ENCODE results near the gene MAP4K1. TPM values are rescaled to one million over a fixed set of nuclear protein-coding genes. Genes with fewer than 3 reads are reported as not detected.

The MAP4K1 gene
- polyA plus RNA-seq, 2 of the 4 experiments (the other 2 are of a cell fraction) = 1.2 to 2.6 TPM

DNA sequence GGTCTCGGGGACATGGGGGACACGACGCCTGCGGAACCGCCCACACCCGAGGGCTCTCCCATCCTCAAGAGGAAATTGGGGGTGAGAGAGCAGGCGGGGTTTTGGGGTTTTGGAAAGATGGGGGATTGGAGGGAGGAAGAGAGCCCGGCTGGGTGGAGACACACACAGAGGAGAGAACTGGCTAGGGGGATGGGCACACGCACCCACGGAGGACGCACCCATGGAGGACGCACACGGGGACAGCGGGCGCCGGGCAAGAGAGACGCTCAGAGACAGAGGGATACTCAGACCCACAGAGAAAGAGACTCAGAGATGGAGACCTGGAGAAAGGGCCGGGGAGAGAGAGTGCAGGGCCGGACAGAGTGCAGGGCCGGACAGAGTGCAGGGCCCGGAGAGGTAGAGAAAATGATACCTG is 52.1 kb downstream of the MAP4K1 start:
- no peak for TF ChIP-seq NR3C1 (IDR thresholded peaks at IDR 0.05)
- TF ChIP-seq HMGXB4 (CRISPR knock-in tag; IDR thresholded peaks at IDR 0.05; ENCODE audit: borderline replicate concordance) = no peak
- no peak for TF ChIP-seq RAD21 (conservative IDR thresholded peaks at IDR 0.05 in 1 of 2, IDR thresholded peaks at IDR 0.05 in 1 of 2)
- no peak for TF ChIP-seq NFE2L2 (conservative IDR thresholded peaks at IDR 0.05; ENCODE audit: low read length)
- no peak for TF ChIP-seq CBX8 (IDR thresholded peaks at IDR 0.05)
- TF ChIP-seq BHLHE40 (IDR thresholded peaks at IDR 0.05; ENCODE audit: low read depth, low read length) = no peak
- TF ChIP-seq CHD4 (IDR thresholded peaks at IDR 0.05; ENCODE audit: borderline replicate concordance) = no peak
- no peak for TF ChIP-seq TP53 (CRISPR knock-in tag; IDR thresholded peaks at IDR 0.05)
- no peak for TF ChIP-seq ZNF302 (CRISPR knock-in tag; IDR thresholded peaks at IDR 0.05)
- TF ChIP-seq ELK1 (IDR thresholded peaks at IDR 0.05; ENCODE audit: low read depth, low read length) = no peak
- no peak for TF ChIP-seq POLR2AphosphoS2 (conservative IDR thresholded peaks at IDR 0.05; ENCODE audit: low read length)
- TF ChIP-seq MAZ (IDR thresholded peaks at IDR 0.05; ENCODE audit: borderline replicate concordance, low read depth, low read length) = no peak
- TF ChIP-seq JUN (IDR thresholded peaks at IDR 0.05) = no peak
- no peak for TF ChIP-seq TFCP2L1 (CRISPR knock-in tag; IDR thresholded peaks at IDR 0.05)
- TF ChIP-seq EHMT2 (IDR thresholded peaks at IDR 0.05; ENCODE audit: low read depth) = no peak
- CTCF ChIA-PET = interaction anchor here (0.7 to 5.0 kb wide), 4 partner anchors 21 to 363 kb away, joined by 3 to 31 read pairs (median 3); no protein-coding TSS in a partner anchor
- 0 out of 3 replicates have a peak, but pooled peaks cover 3% of the 10 kb centered on the region for H3K4me1 ChIP-seq
- H3K27ac ChIP-seq = peak overlapping the region; percentile 64 to 86
- WGBS (ENCODE audit: missing lambda C conversion rate) = 84% methylated on average over 21 of the region's 21 CpGs
- peak overlapping the region; percentile 39 for H3K4me3 ChIP-seq
- no peak for DNase-seq (ENCODE audit: low read depth in 1 of 2, low spot score in 1 of 2)
- no peak for FAIRE-seq
- ATAC-seq = peak in 1 of 2 experiments; percentile 13; a peak in 3 of 6 replicates
- POLR2A ChIA-PET = no interaction called here
- peak overlapping the region; percentile 78 for H3K4me2 ChIP-seq
- no peaks in the 10 kb centered on the region for H3K9me3 ChIP-seq

DNA sequence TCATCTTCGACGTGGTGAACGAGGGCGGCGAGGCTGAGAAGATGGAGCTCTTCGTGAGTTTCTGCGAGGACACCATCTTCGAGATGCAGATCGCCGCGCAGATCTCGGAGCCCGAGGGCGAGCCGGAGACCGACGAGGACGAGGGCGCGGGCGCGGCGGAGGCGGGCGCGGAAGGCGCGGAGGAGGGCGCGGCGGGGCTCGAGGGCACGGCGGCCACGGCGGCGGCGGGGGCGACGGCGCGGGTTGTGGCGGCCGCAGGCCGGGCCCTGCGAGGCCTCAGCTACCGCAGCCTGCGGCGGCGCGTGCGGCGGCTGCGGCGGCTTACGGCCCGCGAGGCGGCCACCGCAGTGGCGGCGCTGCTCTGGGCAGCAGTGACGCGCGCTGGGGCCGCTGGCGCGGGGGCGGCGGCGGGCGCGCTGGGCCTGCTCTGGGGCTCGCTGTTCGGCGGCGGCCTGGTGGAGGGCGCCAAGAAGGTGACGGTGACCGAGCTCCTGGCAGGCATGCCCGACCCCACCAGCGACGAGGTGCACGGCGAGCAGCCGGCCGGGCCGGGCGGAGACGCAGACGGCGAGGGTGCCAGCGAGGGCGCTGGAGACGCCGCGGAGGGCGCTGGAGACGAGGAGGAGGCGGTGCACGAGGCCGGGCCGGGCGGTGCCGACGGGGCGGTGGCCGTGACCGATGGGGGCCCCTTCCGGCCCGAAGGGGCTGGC is 52.6 kb downstream of the MAP4K1 start:
- no peak for FAIRE-seq
- CTCF ChIA-PET = interaction anchor here (0.9 to 5.0 kb wide), 7 partner anchors 13 to 364 kb away, joined by 3 to 31 read pairs (median 6); partner anchors contain the start of gene FAM98C
- peak in 1 of 2 experiments; percentile 55 for DNase-seq (ENCODE audit: low read depth in 1 of 2, low spot score in 1 of 2)
- POLR2A ChIA-PET = interaction anchor here (1.3 kb wide), 1 partner anchor 53 kb away, joined by 7 read pairs; the partner anchor contains the start of gene EIF3K
- peak overlapping the region; percentile 64 to 86 for H3K27ac ChIP-seq
- 32% methylated on average over 93 of the region's 111 CpGs for whole genome bisulfite sequencing (ENCODE audit: missing lambda C conversion rate)
- peak overlapping the region; percentile 78 for H3K4me2 ChIP-seq
- H3K4me3 ChIP-seq = peak overlapping the region; percentile 39
- H3K4me1 ChIP-seq = 0 out of 3 replicates have a peak, but pooled peaks cover 3% of the 10 kb centered on the region
- peak; percentile 59 to 64 for ATAC-seq
- no peaks in the 10 kb centered on the region for H3K9me3 ChIP-seq
- TF ChIP-seq ZC3H11A (IDR thresholded peaks at IDR 0.05) = no peak
- no peak for TF ChIP-seq HEYL (CRISPR knock-in tag; IDR thresholded peaks at IDR 0.05)
- TF ChIP-seq PBX3 (IDR thresholded peaks at IDR 0.05) = no peak
- peak in 1 of 2 experiments; percentile 56; a peak in 1 of 5 replicates for TF ChIP-seq JUN (IDR thresholded peaks at IDR 0.05)
- TF ChIP-seq, protein P1, sequence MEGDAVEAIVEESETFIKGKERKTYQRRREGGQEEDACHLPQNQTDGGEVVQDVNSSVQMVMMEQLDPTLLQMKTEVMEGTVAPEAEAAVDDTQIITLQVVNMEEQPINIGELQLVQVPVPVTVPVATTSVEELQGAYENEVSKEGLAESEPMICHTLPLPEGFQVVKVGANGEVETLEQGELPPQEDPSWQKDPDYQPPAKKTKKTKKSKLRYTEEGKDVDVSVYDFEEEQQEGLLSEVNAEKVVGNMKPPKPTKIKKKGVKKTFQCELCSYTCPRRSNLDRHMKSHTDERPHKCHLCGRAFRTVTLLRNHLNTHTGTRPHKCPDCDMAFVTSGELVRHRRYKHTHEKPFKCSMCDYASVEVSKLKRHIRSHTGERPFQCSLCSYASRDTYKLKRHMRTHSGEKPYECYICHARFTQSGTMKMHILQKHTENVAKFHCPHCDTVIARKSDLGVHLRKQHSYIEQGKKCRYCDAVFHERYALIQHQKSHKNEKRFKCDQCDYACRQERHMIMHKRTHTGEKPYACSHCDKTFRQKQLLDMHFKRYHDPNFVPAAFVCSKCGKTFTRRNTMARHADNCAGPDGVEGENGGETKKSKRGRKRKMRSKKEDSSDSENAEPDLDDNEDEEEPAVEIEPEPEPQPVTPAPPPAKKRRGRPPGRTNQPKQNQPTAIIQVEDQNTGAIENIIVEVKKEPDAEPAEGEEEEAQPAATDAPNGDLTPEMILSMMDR (IDR thresholded peaks at IDR 0.05) = peak; percentile 22; the same call in 2 of the 3 replicates
- TF ChIP-seq POLR2AphosphoS2 (conservative IDR thresholded peaks at IDR 0.05; ENCODE audit: low read length) = no peak
- TF ChIP-seq NR3C1 (IDR thresholded peaks at IDR 0.05) = no peak
- no peak for TF ChIP-seq RCOR1 (IDR thresholded peaks at IDR 0.05; ENCODE audit: low read depth, low read length)
- TF ChIP-seq, protein P2, sequence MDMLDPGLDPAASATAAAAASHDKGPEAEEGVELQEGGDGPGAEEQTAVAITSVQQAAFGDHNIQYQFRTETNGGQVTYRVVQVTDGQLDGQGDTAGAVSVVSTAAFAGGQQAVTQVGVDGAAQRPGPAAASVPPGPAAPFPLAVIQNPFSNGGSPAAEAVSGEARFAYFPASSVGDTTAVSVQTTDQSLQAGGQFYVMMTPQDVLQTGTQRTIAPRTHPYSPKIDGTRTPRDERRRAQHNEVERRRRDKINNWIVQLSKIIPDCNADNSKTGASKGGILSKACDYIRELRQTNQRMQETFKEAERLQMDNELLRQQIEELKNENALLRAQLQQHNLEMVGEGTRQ (IDR thresholded peaks at IDR 0.05) = no peak
- TF ChIP-seq BCL3 (IDR thresholded peaks at IDR 0.05) = no peak
- TF ChIP-seq RNF2 (IDR thresholded peaks at IDR 0.05; ENCODE audit: borderline replicate concordance, low read depth) = no peak
